ENCODE data around the gene JAG2. TPM values are rescaled to one million over a fixed set of nuclear protein-coding genes. Genes with fewer than 3 reads are reported as not detected.

Gene JAG2
- total RNA-seq, 1 donor from 2014 or later = 3.8 TPM

DNA sequence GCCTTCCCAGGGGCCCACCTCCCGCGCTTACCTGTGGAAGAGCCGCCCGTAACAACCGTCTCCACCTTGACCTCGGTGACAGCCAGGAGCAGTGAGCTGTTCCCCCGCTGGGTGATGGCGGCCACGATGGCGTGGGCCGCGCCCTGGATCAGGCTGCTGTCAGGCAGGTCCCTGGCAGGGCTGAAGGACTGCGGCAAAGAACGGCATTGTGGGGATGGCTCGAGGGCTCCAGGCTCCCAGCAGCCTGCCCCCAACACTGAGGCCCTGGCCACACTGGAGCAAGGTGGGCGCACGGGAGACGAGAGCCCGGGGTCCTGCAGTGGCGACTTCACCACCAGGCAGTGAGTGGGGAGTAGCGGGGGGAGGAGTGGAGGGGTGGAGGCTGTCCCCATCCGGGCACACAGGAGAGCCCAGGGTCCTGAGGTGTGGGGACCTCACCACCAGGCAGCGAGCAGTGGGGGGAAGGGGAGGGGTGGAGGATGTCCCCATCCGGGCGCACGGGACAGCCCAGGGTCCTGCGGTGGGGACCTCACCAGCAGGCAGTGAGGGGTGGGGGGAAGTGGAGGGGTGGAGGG lies 25.0 kb downstream of the JAG2 start:
- no peak overlapping the region for H3K4me3 Mint-ChIP-seq (ENCODE audit: low read depth)
- no peaks in the 10 kb centered on the region for H3K27me3 Mint-ChIP-seq
- DNase-seq (ENCODE audit: low spot score, unreplicated experiment) = no peak
- no peaks in the 10 kb centered on the region for H3K4me1 Mint-ChIP-seq (ENCODE audit: low read depth)
- TF ChIP-seq, protein P1, sequence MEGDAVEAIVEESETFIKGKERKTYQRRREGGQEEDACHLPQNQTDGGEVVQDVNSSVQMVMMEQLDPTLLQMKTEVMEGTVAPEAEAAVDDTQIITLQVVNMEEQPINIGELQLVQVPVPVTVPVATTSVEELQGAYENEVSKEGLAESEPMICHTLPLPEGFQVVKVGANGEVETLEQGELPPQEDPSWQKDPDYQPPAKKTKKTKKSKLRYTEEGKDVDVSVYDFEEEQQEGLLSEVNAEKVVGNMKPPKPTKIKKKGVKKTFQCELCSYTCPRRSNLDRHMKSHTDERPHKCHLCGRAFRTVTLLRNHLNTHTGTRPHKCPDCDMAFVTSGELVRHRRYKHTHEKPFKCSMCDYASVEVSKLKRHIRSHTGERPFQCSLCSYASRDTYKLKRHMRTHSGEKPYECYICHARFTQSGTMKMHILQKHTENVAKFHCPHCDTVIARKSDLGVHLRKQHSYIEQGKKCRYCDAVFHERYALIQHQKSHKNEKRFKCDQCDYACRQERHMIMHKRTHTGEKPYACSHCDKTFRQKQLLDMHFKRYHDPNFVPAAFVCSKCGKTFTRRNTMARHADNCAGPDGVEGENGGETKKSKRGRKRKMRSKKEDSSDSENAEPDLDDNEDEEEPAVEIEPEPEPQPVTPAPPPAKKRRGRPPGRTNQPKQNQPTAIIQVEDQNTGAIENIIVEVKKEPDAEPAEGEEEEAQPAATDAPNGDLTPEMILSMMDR (IDR thresholded peaks at IDR 0.05; ENCODE audit: unreplicated experiment) = no peak
- peaks cover 4% of the 10 kb centered on the region for H3K9me3 Mint-ChIP-seq (ENCODE audit: low read depth)
- H3K27ac Mint-ChIP-seq = no peak overlapping the region
- peaks cover 5% of the 10 kb centered on the region for H3K36me3 Mint-ChIP-seq (ENCODE audit: insufficient read depth)

DNA sequence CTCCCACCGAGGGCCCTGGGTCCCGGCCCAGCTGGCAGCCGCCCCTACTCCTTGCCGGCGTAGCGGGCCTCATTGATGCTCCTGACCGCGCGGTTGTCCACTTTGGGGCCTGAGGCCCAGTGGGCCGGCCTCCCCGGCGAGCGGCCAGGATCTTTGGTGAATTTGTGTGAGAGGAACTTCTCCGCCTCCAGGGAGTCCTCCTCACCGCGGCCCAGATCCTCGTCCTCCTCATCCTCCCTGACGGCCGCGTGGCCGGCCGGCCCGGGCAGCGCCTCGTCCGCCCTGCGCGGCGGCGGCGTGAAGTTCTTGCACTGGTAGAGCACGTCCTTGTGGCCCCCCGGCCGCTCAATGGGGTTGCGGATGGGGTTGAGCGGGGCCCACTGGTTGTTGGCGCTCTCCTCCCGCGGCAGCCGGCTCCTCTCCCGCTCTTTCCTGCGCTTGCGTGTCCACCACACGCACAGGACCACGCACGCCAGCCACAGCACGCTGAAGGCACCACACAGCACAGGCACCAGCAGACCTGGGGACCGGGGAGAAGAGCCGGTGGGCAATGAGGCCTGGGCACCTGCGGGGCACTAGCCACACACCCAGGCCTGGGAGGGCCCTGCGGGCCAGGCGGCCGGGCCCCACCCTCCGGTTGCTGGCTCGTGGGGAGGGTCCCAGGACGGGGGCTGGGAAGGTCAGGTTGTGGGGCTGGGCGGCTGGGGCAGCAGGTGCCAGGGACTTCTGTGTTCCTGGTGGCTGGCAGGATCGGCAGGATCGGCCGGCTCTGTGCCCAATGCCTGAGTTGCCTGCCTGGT lies 25.7 kb downstream of the JAG2 start:
- TF ChIP-seq, protein P1 (IDR thresholded peaks at IDR 0.05; ENCODE audit: unreplicated experiment) = no peak
- H3K9me3 Mint-ChIP-seq (ENCODE audit: low read depth) = peaks cover 4% of the 10 kb centered on the region
- DNase-seq (ENCODE audit: low spot score, unreplicated experiment) = no peak

DNA sequence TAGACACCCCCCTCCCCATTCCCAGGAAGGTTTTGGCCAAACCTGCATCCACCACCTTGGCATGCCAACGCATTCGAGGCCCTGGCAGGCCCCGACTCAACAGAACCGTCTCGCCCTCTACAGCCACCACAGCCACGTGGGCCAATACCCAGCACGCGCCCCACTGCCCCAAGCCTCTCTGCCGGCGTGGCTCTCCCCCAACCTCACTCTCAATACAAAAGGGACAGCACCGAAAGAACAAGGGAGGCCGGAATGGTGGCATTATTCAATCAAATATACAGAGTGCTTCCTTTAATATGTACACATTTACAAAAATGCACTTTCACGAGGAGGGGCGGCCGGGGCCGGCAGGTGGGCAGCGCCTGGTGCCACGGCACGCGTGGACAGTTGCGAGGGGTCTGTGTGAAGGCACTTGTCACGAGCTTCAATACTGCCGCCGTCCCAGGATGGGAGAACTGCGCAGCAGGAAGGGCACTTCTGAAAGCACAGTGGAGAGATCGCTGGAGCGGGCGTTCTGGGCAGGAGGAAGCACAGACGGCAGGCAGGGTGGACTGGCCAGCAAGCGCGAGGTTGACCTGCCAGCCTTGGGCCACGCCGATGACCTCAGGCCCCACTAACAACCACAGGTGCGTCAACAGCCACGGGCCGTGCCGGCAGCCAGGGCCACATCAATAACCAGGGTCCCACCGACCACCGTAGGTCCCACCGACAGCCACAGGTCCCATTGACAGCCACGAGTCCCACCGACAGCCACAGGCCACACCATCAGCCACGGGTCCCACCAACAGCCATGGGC lies 26.9 kb downstream of the JAG2 start:
- Mint-ChIP-seq H3K27ac (no peak overlapping the region), H3K27me3 (no peaks in the 10 kb centered on the region), H3K4me3 (ENCODE audit: low read depth) (no peak overlapping the region), H3K4me1 (ENCODE audit: low read depth) (no peaks in the 10 kb centered on the region), H3K36me3 (ENCODE audit: insufficient read depth) (peaks cover 5% of the 10 kb centered on the region), H3K9me3 (ENCODE audit: low read depth) (peaks cover 4% of the 10 kb centered on the region)
- TF ChIP-seq, protein P1 (IDR thresholded peaks at IDR 0.05; ENCODE audit: unreplicated experiment) = no peak
- no peak for DNase-seq (ENCODE audit: low spot score, unreplicated experiment)

More for the DNA sequence above, 25.7 kb downstream of the JAG2 start:
- no peaks in the 10 kb centered on the region for H3K27me3 Mint-ChIP-seq
- no peak overlapping the region for H3K27ac Mint-ChIP-seq
- peaks cover 5% of the 10 kb centered on the region for H3K36me3 Mint-ChIP-seq (ENCODE audit: insufficient read depth)
- H3K4me3 Mint-ChIP-seq (ENCODE audit: low read depth) = no peak overlapping the region
- no peaks in the 10 kb centered on the region for H3K4me1 Mint-ChIP-seq (ENCODE audit: low read depth)

DNA sequence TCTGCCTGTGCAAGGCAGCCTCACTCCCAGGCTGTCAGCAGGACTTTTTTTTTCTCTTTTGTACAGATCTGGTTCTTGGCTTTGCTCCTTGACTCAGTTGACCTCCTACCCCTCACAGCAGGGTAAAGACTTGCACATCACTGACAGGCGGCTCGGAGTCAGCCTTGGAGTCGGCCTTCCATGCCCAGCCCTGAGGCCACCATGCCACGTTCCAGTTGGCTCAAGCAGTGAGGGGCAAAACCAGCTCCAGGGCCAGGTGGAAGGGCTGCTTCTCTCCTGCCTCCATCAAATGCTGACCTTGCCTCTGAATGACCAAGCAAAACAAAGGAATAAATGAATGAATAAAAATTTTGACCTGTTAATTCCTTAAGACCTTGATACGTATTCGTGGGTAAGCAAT lies 27.6 kb downstream of the JAG2 start:
- no peaks in the 10 kb centered on the region for H3K27me3 Mint-ChIP-seq
- H3K27ac Mint-ChIP-seq = no peak overlapping the region
- no peaks in the 10 kb centered on the region for H3K4me1 Mint-ChIP-seq (ENCODE audit: low read depth)
- DNase-seq (ENCODE audit: low spot score, unreplicated experiment) = no peak
- no peak overlapping the region for H3K4me3 Mint-ChIP-seq (ENCODE audit: low read depth)
- H3K36me3 Mint-ChIP-seq (ENCODE audit: insufficient read depth) = peaks cover 5% of the 10 kb centered on the region
- TF ChIP-seq, protein P1 (IDR thresholded peaks at IDR 0.05; ENCODE audit: unreplicated experiment) = no peak
- peaks cover 4% of the 10 kb centered on the region for H3K9me3 Mint-ChIP-seq (ENCODE audit: low read depth)

DNA sequence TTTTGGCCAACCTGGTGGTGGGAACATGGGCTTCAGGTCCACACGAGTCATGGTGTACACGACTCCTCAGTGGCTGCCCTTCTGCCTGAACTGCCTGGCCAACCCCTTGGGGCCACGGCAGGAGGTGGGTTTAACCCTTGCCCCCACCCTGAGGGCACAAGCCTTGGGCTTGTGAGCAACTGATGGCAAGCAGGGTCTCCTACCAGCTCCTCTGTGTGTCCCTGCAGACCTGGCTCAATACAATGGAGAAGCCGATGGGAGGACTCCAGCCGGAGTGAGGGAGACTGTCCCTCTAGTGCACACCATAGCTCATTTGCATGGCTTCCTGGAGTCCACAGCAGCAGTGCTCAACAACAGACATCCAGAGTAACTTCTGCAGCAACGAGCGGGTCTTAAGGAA lies 28.0 kb downstream of the JAG2 start:
- Mint-ChIP-seq H3K9me3 (ENCODE audit: low read depth) (peaks cover 4% of the 10 kb centered on the region), H3K36me3 (ENCODE audit: insufficient read depth) (peaks cover 5% of the 10 kb centered on the region), H3K27ac (no peak overlapping the region), H3K4me1 (ENCODE audit: low read depth) (no peaks in the 10 kb centered on the region), H3K4me3 (ENCODE audit: low read depth) (no peak overlapping the region), H3K27me3 (no peaks in the 10 kb centered on the region)
- no peak for DNase-seq (ENCODE audit: low spot score, unreplicated experiment)
- TF ChIP-seq, protein P1 (IDR thresholded peaks at IDR 0.05; ENCODE audit: unreplicated experiment) = no peak
